WTC11 (cell line): ENCODE measurements around the gene ACP4.
"Not testable (repeated sequence)": the region's sequence is repeated elsewhere in the genome, so short reads cannot be mapped to it uniquely, and the experiment has no call there.

ENCODE experiments used
- CDX4 ChIP-seq: fragments of 250-450 bp; sonication (Bioruptor Pico); IDR thresholded peaks from 2 replicates; pipeline ENCODE4 v1.9.0; 2021; ENCODE audit warnings: moderate library complexity, mild to moderate bottlenecking, inconsistent platforms, borderline replicate concordance
- CTCF ChIP-seq: fragments of 200-600 bp; IDR thresholded peaks from 2 replicates; pipeline ENCODE4 v1.8.0; 2022; ENCODE audit warnings: antibody characterized with exemption
- E2F4 ChIP-seq: sonication (generic); formaldehyde crosslinking; IDR thresholded peaks from 2 replicates; pipeline ENCODE4 v1.8.1; 2022; ENCODE audit warnings: low read depth, mild to moderate bottlenecking, moderate library complexity, missing genetic modification reagents, borderline replicate concordance
- E2F5 ChIP-seq: sonication (generic); formaldehyde crosslinking; IDR thresholded peaks from 2 replicates; pipeline ENCODE4 v1.8.1; 2022; ENCODE audit warnings: mild to moderate bottlenecking, moderate library complexity, missing genetic modification reagents
- ESRRA ChIP-seq: sonication (generic); formaldehyde crosslinking; IDR thresholded peaks from 2 replicates; pipeline ENCODE4 v1.8.1; 2022; ENCODE audit warnings: mild to moderate bottlenecking, missing genetic modification reagents, borderline replicate concordance
- GABPB1 ChIP-seq: sonication (generic); formaldehyde crosslinking; IDR thresholded peaks from 2 replicates; pipeline ENCODE4 v1.8.1; 2023; ENCODE audit warnings: mild to moderate bottlenecking, missing genetic modification reagents
- JUN ChIP-seq: sonication (generic); formaldehyde crosslinking; IDR thresholded peaks from 2 replicates; pipeline ENCODE4 v1.8.0; 2023; ENCODE audit warnings: mild to moderate bottlenecking, missing genetic modification reagents
- MAX ChIP-seq: sonication (generic); formaldehyde crosslinking; IDR thresholded peaks from 2 replicates; pipeline ENCODE4 v1.8.0; 2022; ENCODE audit warnings: mild to moderate bottlenecking, missing genetic modification reagents
- USF1 ChIP-seq: sonication (generic); formaldehyde crosslinking; IDR thresholded peaks from 2 replicates; pipeline ENCODE4 v1.8.0; 2022; ENCODE audit warnings: mild to moderate bottlenecking, missing genetic modification reagents

- not testable (repeated sequence) for TF ChIP-seq MAX; JUN (CRISPR knock-in tag); CTCF; ESRRA (CRISPR knock-in tag); CDX4; GABPB1 (CRISPR knock-in tag); E2F5 (CRISPR knock-in tag); USF1; E2F4 (CRISPR knock-in tag)
Observed at GRCh38 chr19:50761501-50761900, 28.7 kb upstream of the ACP4 start.
